HG02588 (cell line): ENCODE measurements around the gene PLA2G6.

Experiments
- ATAC-seq: cut with Tn5 transposase; IDR thresholded peaks from one replicate; pipeline ENCODE4 v1.9.1; 2021; ENCODE audit warnings: mild to moderate bottlenecking, moderate library complexity; ENCODE audit not compliant: unreplicated experiment

The PLA2G6 gene

GRCh38 chr22:38112381-38112780 lies 69.2 kb downstream of the PLA2G6 start:
- no peak for ATAC-seq

DNA sequence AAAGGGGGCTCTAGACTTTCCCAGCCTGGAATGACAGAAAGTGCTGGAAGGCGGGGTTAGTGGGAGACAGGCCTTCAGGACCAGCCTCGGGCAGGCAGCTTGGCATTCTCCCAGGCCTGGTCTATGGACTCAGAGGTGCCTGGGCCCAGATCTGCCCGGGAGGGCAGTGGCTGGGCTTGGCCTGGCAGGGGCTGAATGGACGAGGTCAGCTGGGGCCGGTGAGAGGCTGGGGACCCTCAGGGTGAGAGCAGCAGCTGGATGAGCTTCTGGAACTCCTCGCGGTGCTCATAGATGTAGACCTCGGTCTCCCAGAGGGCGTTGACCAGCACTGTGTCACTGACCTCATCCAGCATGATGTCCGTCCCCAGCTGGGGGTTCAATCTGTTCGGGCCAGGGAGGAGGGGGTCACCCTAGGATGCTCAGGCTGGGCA lies 69.7 kb downstream of the PLA2G6 start:
- ATAC-seq, result no peak

DNA sequence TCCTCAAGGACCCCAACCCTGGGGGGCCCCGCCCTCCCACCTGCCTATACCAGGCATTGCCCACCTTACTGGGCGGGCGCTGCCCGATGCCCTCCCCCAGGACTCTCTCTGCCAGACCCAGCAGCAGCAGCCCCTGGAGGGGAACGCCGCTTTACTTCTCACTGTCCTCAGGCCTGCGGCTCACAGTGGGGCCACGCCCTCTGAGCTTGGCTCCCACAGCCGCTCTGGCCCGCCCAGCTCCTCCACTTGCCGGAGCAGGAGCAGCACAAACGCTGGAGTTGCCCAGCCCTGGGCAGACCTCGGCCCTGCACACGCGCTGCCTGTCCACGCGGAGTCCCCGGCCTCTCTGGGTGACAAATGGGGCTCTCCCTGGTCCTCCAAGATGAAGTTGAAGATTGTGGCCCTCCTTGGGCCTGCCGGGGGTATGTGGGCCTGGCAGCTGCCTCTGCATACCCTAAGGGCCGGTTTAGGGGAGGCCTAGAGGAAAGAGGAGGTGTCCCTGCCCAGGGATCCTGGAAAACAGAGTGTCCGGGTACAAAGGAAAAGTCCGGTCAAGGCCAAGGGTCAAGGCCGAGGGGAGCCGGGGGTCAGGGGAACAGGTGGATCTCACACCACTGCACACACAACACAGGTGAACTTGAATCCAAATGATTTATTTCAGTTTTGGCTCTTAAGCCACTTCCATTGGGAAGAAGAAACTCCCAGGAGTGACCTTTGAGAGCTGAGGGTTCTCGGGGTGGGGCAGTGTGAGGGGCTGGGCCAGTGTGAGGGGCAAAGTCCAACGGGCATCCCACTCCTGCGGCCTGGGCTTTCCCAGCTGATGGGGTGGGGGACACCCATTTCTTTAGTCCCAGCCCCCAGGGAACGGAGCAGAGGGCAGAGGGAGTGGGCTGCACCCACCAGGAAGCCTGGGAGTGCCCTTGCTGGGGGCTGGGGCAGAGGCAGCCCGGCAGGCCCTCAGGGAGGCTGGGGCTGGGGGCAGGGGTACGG lies 70.5 kb downstream of the PLA2G6 start:
- ATAC-seq, result no peak

DNA sequence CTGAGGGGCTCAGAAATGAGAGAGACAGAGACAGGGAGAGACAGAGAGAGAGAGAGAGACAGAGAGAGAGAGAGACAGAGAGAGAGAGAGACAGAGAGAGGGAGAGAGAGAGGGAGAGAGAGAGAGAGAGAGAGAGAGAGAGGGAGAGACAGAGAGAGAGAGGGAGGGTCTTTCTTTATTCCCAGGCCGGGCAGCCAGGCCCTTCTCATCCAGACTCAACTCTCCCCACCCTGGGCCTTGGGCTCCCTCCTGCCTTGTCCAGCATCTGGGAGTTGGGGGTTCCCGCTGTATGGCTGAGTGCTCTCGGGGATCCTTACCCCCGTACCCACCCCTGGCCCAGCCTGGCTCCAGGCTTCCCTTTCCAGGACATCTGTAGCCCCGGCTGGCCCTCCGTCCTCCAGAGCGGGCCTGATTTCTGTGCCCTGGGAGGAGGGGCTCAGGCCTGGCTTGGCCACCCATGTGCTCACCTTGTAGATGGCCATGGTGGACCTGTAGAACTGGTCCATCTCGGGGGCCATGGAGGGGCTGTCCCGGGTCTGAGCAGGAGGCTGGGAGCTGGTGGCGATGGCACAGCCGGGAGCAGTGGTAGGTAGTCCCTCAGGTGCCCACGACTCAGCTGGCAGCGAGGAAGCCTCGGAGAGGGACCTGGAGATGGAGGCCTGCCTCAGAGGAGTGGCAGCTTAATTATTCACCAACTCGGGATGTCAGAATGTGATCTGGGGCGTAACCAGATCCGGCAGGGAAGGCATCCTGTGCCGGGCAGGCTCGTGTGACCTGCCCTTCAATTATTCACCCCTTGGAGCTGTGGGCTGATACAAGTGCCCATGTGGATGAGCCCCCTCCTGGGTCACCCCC lies 71.4 kb downstream of the PLA2G6 start, which contains the start of gene BAIAP2L2:
Gene BAIAP2L2 (minus strand): TSS at position 677 of the 855 bp plus-strand sequence. CDS start 159 bp downstream, at position 518.
- no peak for ATAC-seq

- no peak for ATAC-seq
Measured at GRCh38 chr22:38109371-38110001, 72.1 kb downstream of the PLA2G6 start.

- ATAC-seq, result no peak
Measured at GRCh38 chr22:38108561-38109319, 72.9 kb downstream of the PLA2G6 start.

GRCh38 chr22:38107692-38108515 lies 73.7 kb downstream of the PLA2G6 start:
- no peak for ATAC-seq

DNA sequence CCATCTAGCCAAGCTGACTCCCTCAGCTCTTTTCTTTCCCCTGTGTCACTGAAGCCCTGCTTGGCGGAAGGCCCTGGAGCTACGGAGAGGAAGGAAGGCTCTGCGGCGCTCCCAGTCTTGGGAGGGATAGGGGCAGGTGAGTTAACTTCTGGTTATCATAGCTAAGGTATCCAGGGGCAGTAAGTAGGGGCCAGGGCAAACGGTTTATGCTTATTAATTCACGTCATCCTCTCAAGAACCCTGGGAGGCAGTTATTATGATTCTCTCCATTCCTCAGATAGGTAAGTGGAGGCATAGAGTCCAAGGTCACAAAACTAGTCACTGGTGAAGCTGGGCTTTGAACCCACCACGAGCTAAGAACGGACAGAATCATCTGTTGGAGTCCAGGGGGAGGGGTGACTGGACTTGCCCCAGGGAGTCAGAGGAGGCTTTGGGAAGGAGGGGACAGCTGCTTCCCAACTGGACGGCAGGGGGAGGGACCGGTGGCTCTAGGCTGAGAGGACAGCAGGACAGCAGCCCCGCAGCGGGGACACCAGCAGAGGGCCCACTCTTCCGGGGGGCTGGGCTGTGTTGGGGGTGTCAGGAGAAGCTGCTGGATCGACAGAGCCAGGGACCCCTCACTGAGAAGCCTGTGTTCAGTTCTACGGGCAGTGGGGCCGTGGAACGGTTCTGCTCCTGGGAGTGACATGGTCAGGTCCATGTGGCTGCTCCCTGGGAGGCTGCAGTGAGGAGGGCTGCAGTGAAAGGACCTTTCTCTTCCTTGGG lies 74.6 kb downstream of the PLA2G6 start:
- no peak for ATAC-seq

- ATAC-seq, result no peak
Measured at GRCh38 chr22:38104084-38104483, 77.5 kb downstream of the PLA2G6 start.

- no peak for ATAC-seq
Measured at GRCh38 chr22:38103641-38104040, 78.0 kb downstream of the PLA2G6 start.

- ATAC-seq, result no peak
Measured at GRCh38 chr22:38098410-38099249, 83.0 kb downstream of the PLA2G6 start.

GRCh38 chr22:38097557-38098409 lies 83.8 kb downstream of the PLA2G6 start:
- no peak for ATAC-seq

DNA sequence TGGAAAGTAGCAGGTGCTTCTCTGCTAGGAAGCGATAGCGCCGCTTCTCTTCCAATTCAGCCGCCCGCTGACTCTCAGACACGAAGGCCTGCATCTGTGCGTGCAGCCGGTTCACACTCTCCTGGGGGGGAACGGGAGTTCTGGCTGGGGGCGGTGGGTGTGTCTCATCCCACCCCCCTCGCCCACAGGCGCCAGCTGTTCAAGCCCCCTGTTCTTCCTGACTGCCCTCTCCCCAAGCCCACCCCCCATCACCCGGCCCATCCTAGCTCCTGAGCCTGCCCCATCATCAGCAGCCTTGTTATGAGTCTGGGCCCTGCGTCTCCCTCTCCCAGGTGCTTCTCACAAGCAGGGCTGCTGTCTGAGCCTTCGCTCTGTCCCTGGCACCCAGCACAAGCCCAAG lies 84.6 kb downstream of the PLA2G6 start:
- no peak for ATAC-seq

GRCh38 chr22:38089474-38089851 lies 92.2 kb downstream of the PLA2G6 start:
- no peak for ATAC-seq

- ATAC-seq, result no peak
Measured at GRCh38 chr22:38088629-38089473, 92.8 kb downstream of the PLA2G6 start.

DNA sequence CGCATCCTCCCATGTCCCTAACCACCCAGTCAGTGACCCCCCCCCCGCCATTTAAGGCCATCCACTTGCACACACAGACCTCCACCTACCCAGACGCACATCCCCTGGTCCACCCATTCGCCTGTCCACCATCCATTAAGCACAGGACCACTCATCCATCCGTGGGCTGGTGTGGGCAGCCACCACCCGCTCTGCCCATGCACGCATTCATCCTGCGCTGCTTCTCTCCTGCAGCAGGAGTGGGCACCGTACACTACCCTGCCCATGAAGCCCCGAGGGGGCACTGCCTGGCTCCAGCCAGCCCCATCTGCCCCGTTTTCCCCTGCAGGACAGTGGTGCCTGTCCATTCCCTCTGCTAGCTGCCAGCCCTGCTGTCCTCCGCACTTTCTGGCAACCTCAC lies 93.8 kb downstream of the PLA2G6 start:
- ATAC-seq, result no peak
